ENCODE data around the gene HAUS6.

Gene HAUS6

DNA sequence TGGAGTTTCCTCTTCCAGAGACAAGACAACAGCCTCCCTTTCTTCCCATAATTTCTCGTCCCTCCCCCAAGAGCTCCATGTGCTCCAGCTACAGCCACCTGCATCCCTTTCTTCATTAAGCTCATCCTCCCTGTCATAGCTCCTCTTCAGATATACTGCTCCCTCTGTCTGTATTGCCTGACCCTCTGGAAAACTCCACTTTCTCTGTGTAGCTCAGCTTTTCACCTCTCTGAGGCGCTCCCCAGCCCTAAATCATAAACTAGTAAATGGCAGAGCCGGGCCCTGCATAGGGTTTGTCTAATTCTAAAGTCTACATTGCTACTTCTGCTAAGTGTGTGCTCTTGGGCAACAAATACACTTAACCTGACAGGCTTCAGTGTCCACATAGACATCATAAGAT, 33.4 kb upstream of the HAUS6 start:
- Histone ChIP-seq H3K27ac (ENCODE audit: insufficient read depth, low read length, poor library complexity, severe bottlenecking) (no peak overlapping the region), H3K27me3 (replicated peaks; ENCODE audit: control insufficient read depth, insufficient read depth, low read length, poor library complexity, severe bottlenecking) (no peaks in the 10 kb centered on the region), H3K36me3 (ENCODE audit: control insufficient read depth, insufficient read depth, low read length) (no peaks in the 10 kb centered on the region), H3K4me3 (ENCODE audit: insufficient read depth, low read depth, low read length, poor library complexity, severe bottlenecking) (no peak overlapping the region), H3K4me1 (ENCODE audit: control insufficient read depth, insufficient read depth, low read length, poor library complexity, severe bottlenecking) (no peaks in the 10 kb centered on the region), H3K9me3 (ENCODE audit: control insufficient read depth, low read length) (no peaks in the 10 kb centered on the region)
- DNase-seq = no peak

DNA sequence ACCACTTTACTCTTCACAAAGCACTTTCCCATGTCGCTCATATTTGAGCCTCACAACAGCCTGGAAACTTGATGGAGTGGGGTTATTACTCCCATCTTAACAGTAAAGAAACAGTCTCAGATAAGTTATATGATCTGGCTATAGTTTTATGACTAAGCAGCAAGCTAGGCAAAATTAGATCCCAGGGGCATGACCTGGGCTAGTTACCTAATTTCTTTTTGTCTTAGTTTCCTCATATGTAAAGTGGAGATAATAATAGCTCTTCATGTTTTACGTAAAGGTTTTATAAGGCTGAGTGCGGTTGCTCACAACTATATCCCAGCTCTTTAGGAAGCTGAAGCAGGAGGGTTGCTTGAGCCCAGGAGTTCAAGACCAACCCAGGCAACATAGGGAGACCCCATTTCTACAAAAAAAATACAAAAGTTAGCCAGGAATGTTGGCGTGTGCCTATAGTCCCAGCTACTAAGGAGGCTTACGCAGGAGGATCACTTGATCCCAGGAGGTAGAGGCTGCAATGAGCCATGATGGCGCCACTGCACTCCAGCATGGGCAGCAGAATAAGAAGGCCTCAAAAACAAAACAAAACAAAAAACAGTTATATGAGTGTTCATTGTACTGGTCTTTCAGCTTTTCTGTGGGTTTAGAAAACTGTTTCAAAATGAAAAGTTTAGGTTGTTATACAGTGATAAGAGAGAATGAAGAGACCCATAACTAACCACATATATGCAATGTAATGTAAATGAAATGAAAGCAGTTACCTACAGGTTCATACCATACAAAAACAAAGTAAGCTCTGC, 31.0 kb upstream of the HAUS6 start:
- H3K27me3 ChIP-seq (replicated peaks; ENCODE audit: control insufficient read depth, insufficient read depth, low read length, poor library complexity, severe bottlenecking) = no peaks in the 10 kb centered on the region
- no peak overlapping the region for H3K27ac ChIP-seq (ENCODE audit: insufficient read depth, low read length, poor library complexity, severe bottlenecking)
- no peaks in the 10 kb centered on the region for H3K9me3 ChIP-seq (ENCODE audit: control insufficient read depth, low read length)
- H3K36me3 ChIP-seq (ENCODE audit: control insufficient read depth, insufficient read depth, low read length) = no peaks in the 10 kb centered on the region
- H3K4me3 ChIP-seq (ENCODE audit: insufficient read depth, low read depth, low read length, poor library complexity, severe bottlenecking) = no peak overlapping the region
- no peak for DNase-seq
- peaks cover 12% of the 10 kb centered on the region for H3K4me1 ChIP-seq (ENCODE audit: control insufficient read depth, insufficient read depth, low read length, poor library complexity, severe bottlenecking)

DNA sequence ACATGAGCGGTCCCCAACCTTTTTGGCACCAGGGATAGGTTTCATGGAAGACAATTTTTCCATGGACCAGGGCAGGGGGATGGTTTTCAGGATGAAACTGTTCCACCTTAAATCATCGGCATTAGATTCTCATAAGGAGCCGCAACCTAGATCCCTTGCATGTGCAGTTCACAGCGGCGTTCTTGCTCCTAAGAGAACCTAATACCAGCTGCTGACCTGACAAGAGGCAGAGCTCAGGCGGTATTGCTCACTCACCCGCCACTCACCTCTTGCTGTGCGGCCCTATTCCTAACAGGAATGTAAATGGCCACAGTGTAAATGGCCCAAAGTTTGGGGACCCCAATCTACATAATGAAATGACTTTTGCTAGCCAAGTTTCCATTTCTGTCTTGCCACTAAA, 27.7 kb upstream of the HAUS6 start:
- Histone ChIP-seq H3K27ac (ENCODE audit: insufficient read depth, low read length, poor library complexity, severe bottlenecking) (no peak overlapping the region), H3K36me3 (ENCODE audit: control insufficient read depth, insufficient read depth, low read length) (no peaks in the 10 kb centered on the region), H3K4me1 (ENCODE audit: control insufficient read depth, insufficient read depth, low read length, poor library complexity, severe bottlenecking) (peaks cover 16% of the 10 kb centered on the region), H3K27me3 (replicated peaks; ENCODE audit: control insufficient read depth, insufficient read depth, low read length, poor library complexity, severe bottlenecking) (no peaks in the 10 kb centered on the region), H3K4me3 (ENCODE audit: insufficient read depth, low read depth, low read length, poor library complexity, severe bottlenecking) (no peak overlapping the region), H3K9me3 (ENCODE audit: control insufficient read depth, low read length) (no peaks in the 10 kb centered on the region)
- DNase-seq = no peak

DNA sequence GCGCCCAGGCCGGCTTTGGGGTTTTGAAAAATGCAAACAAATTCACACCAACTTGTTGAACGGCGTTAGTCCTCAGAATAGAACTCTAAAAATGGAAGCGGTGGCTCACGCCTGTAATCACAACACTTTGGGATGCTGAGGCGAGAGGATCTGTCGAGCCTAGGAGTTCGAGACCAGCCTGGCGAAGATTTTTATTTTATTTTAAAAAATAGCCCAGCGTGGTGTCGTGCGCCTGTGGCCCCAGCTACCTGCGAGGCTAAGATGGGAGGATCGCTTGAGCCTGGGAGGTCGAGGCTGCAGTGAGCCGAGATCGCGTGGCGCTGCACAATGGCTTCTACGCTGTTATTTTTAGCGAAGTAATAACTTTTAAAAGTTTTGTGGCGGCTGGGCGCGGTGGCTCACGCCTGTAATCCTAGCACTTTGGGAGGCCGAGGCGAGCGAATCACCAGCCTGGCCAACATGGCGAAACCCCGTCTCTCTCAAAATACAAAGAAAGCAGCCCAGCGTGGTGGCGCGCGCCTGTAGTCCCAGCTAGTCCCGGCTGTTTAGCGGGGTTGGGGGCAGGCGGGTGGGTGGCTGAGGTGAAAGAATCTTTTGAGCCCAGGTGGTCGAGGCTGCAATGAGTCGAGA, 25.3 kb upstream of the HAUS6 start:
- peaks cover 32% of the 10 kb centered on the region for H3K4me1 ChIP-seq (ENCODE audit: control insufficient read depth, insufficient read depth, low read length, poor library complexity, severe bottlenecking)
- no peaks in the 10 kb centered on the region for H3K9me3 ChIP-seq (ENCODE audit: control insufficient read depth, low read length)
- no peaks in the 10 kb centered on the region for H3K27me3 ChIP-seq (replicated peaks; ENCODE audit: control insufficient read depth, insufficient read depth, low read length, poor library complexity, severe bottlenecking)
- H3K27ac ChIP-seq (ENCODE audit: insufficient read depth, low read length, poor library complexity, severe bottlenecking) = peak overlapping the region; percentile 81
- H3K4me3 ChIP-seq (ENCODE audit: insufficient read depth, low read depth, low read length, poor library complexity, severe bottlenecking) = peak overlapping the region; percentile 87
- peaks cover 3% of the 10 kb centered on the region for H3K36me3 ChIP-seq (ENCODE audit: control insufficient read depth, insufficient read depth, low read length)
- peak in 1 of 3 donors; percentile 8 for DNase-seq

DNA sequence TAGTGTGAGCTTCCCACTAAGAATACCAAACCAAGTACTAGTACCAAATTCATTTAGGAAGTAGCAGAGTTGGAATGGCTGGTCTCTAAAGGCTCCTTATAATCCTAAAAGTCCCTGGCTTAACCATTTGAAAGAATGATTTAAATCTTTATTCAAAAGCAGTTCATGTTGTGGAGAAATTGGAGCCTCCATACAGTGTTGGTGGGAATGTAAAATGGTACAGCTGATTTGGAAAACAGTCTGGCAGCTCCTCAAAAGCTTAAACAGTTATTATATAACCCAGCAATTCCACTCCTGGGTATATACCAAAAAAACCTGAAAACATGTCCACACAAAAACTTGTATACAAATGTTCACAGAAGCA, 21.7 kb upstream of the HAUS6 start:
- H3K9me3 ChIP-seq (ENCODE audit: control insufficient read depth, low read length) = no peaks in the 10 kb centered on the region
- H3K4me3 ChIP-seq (ENCODE audit: insufficient read depth, low read depth, low read length, poor library complexity, severe bottlenecking) = no peak overlapping the region
- peaks cover 23% of the 10 kb centered on the region for H3K4me1 ChIP-seq (ENCODE audit: control insufficient read depth, insufficient read depth, low read length, poor library complexity, severe bottlenecking)
- H3K27me3 ChIP-seq (replicated peaks; ENCODE audit: control insufficient read depth, insufficient read depth, low read length, poor library complexity, severe bottlenecking) = no peaks in the 10 kb centered on the region
- H3K27ac ChIP-seq (ENCODE audit: insufficient read depth, low read length, poor library complexity, severe bottlenecking) = peak overlapping the region; percentile 49
- no peak for DNase-seq
- H3K36me3 ChIP-seq (ENCODE audit: control insufficient read depth, insufficient read depth, low read length) = peaks cover 26% of the 10 kb centered on the region

DNA sequence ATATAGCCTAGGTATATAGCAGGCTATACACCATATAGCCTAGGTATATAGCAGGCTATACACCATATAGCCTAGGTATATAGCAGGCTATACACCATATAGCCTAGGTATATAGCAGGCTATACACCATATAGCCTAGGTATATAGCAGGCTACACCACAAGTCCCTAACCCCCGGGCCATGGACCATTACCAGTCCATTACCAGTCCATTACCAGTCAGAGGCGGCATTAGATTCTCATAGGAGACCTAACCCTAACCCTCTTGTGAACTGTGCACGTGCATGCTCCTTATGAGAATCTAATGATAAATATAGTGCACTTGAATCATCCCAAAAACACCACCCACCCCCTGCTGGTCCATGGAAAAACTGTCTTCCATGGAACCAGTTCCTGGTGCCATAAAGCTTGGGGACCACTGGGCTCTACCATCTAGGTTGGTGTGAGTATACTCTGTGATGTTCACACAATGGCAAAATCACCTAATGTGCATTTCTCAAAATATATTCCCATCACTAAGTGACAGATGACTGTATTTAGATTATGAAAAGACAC, 19.9 kb upstream of the HAUS6 start:
- Histone ChIP-seq H3K36me3 (ENCODE audit: control insufficient read depth, insufficient read depth, low read length) (peaks cover 44% of the 10 kb centered on the region), H3K9me3 (ENCODE audit: control insufficient read depth, low read length) (no peaks in the 10 kb centered on the region), H3K4me3 (ENCODE audit: insufficient read depth, low read depth, low read length, poor library complexity, severe bottlenecking) (no peak overlapping the region), H3K4me1 (ENCODE audit: control insufficient read depth, insufficient read depth, low read length, poor library complexity, severe bottlenecking) (peaks cover 20% of the 10 kb centered on the region), H3K27ac (ENCODE audit: insufficient read depth, low read length, poor library complexity, severe bottlenecking) (no peak overlapping the region), H3K27me3 (replicated peaks; ENCODE audit: control insufficient read depth, insufficient read depth, low read length, poor library complexity, severe bottlenecking) (no peaks in the 10 kb centered on the region)
- no peak for DNase-seq

DNA sequence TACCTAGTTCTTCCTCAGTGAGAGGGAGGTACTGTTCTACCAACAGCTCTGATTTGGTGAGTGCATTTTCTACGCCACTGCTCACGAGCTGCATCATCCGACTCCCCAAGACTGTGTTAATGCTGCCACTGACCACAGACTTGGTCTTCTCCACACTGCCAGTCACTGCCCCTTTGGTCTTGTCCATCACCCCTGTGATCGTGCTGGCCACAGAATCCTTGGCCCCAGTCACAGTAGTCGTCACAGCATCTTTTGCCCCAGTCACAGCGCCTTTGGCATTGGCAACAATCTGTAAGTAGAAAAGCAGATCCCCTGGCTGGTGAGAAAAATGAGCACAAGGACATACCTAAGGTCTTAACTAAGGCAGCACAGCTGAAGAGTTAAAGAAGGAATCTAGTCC, 18.2 kb upstream of the HAUS6 start:
- no peak overlapping the region for H3K27ac ChIP-seq (ENCODE audit: insufficient read depth, low read length, poor library complexity, severe bottlenecking)
- no peaks in the 10 kb centered on the region for H3K27me3 ChIP-seq (replicated peaks; ENCODE audit: control insufficient read depth, insufficient read depth, low read length, poor library complexity, severe bottlenecking)
- no peaks in the 10 kb centered on the region for H3K9me3 ChIP-seq (ENCODE audit: control insufficient read depth, low read length)
- no peak overlapping the region for H3K4me3 ChIP-seq (ENCODE audit: insufficient read depth, low read depth, low read length, poor library complexity, severe bottlenecking)
- H3K4me1 ChIP-seq (ENCODE audit: control insufficient read depth, insufficient read depth, low read length, poor library complexity, severe bottlenecking) = peaks cover 16% of the 10 kb centered on the region
- H3K36me3 ChIP-seq (ENCODE audit: control insufficient read depth, insufficient read depth, low read length) = peaks cover 60% of the 10 kb centered on the region
- DNase-seq = no peak

DNA sequence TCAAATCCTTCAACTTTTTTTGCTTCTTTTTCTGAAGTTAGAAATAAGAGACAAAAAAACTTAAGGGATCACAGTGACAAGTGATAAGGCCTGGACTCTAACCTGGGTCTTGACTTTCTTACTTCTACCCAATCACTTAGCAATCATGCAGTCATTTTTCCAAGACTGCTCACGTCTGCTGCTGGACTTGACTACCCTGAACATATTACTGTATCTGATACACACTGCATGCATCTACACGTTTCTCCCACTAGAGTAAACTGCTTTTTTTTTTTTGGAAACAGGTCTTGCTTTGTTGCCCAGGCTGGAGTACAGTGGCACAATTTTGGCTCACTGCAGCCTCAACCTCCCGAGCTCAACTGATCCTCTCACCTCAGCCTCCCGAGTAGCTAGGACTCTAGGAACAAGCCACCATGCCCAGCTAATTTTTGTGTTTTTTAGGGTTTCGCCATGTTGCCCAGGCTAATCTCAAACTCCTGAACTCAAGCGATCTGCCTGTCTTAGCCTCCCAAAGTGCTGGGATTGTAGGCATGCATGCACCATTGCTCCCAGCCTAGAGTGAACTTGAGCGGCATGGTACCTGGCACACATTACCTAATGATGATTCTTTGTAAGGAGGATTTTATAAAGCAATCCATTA, 17.2 kb upstream of the HAUS6 start:
- Histone ChIP-seq H3K27ac (ENCODE audit: insufficient read depth, low read length, poor library complexity, severe bottlenecking) (no peak overlapping the region), H3K36me3 (ENCODE audit: control insufficient read depth, insufficient read depth, low read length) (peaks cover 66% of the 10 kb centered on the region)

DNA sequence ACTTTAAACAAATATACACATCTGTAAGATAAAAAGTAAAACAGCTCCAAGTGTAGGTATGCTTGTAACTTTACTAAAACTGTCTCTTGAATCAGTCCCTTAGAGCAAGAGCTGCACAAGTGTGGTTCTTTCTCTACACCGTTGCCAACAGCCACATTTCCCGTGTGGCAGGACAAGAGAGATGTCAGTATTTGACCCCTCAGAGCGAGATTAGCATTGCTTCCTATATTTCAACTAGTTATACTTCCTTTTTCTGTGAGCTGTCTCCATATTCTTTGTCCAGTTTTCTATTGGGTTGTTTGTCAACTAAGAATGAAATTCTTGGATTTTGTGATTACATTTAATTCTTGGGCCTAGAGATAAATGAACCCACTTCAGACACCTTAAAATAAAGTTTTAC, 16.5 kb upstream of the HAUS6 start:
- no peak overlapping the region for H3K27ac ChIP-seq (ENCODE audit: insufficient read depth, low read length, poor library complexity, severe bottlenecking)
- peaks cover 7% of the 10 kb centered on the region for H3K4me1 ChIP-seq (ENCODE audit: control insufficient read depth, insufficient read depth, low read length, poor library complexity, severe bottlenecking)
- no peak for DNase-seq
- no peaks in the 10 kb centered on the region for H3K27me3 ChIP-seq (replicated peaks; ENCODE audit: control insufficient read depth, insufficient read depth, low read length, poor library complexity, severe bottlenecking)
- peaks cover 69% of the 10 kb centered on the region for H3K36me3 ChIP-seq (ENCODE audit: control insufficient read depth, insufficient read depth, low read length)
- no peaks in the 10 kb centered on the region for H3K9me3 ChIP-seq (ENCODE audit: control insufficient read depth, low read length)
- H3K4me3 ChIP-seq (ENCODE audit: insufficient read depth, low read depth, low read length, poor library complexity, severe bottlenecking) = no peak overlapping the region

More for the DNA sequence above, 17.2 kb upstream of the HAUS6 start:
- peaks cover 11% of the 10 kb centered on the region for H3K4me1 ChIP-seq (ENCODE audit: control insufficient read depth, insufficient read depth, low read length, poor library complexity, severe bottlenecking)
- DNase-seq = no peak
- no peaks in the 10 kb centered on the region for H3K9me3 ChIP-seq (ENCODE audit: control insufficient read depth, low read length)
- H3K4me3 ChIP-seq (ENCODE audit: insufficient read depth, low read depth, low read length, poor library complexity, severe bottlenecking) = no peak overlapping the region
- H3K27me3 ChIP-seq (replicated peaks; ENCODE audit: control insufficient read depth, insufficient read depth, low read length, poor library complexity, severe bottlenecking) = no peaks in the 10 kb centered on the region
